Activated T-cell treated with anti-CD3 and anti-CD28 coated beads for 48 hours (primary cell): ENCODE results near the gene LALBA.
"Not testable (repeated sequence)": the region's sequence is repeated elsewhere in the genome, so short reads cannot be mapped to it uniquely, and the experiment has no call there.

Source experiments
- DNase-seq: peaks from one replicate; pipeline ENCODE4 v3.0.0-alpha.2; 2020; ENCODE audit warnings: low read depth

The LALBA gene

DNA sequence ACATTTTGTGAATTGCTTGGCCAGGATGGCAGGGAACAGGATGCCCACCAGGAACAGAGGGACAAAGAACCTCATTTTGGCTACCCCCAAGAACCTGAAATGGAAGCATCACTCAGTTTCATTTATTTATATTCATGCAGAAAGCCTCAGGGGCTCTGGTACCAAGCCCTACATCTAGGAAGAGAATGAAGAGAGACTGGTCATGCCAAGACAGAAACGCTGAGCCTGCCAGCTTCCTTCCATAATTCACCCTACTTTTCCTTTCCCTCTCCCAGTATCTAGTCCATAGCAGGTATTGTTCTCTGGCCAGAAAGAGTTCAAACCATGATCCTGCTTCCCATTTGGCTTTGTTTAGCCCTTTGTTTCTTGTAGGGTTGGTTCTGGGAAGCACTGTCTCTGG, at the start of gene LALBA:
TSS of gene LALBA (minus strand) at position 101 of the 400 bp plus-strand sequence. CDS start at position 75, 26 bp downstream.
- DNase-seq = no peak

DNA sequence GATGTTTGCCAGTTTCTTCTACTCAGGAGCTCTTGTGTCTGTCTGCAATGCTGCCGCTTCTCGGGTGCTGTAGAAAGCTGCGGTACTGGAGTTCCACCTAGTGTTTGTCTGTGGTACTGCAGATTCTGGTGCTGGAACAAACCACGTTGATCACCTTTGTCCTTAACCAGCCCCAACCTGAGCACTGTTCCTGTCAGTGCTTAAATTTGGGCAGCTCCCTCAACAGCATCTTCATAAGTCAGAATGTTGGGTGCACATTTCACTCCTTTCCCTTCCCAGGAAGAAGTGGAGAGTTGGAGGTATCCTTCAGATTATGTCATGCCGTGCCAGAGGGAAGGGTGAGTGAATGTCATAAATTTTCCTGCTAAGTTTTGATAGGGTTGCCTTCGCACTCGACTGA, 48.7 kb upstream of the LALBA start:
- peak; percentile 61 for DNase-seq

DNA sequence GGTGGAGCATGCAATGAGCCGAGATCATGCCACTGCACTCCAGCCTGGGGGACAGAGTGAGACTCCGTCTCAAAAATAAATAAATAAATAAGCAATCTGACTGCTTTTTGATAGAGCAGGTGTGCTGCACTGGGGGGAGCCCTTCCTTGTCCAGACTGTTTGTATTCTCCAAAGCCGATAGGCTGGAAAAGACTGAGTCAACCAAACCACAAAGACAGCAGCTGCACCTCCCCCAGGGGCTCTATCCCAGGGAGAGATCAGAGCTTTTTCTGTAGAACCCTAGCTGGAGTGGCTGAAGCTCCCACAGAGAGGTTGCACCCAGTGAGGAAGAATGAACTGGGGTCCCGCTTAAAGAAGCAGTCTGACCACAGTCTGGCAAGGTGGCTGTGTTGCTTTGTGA, 45.8 kb upstream of the LALBA start:
- DNase-seq = no peak

DNA sequence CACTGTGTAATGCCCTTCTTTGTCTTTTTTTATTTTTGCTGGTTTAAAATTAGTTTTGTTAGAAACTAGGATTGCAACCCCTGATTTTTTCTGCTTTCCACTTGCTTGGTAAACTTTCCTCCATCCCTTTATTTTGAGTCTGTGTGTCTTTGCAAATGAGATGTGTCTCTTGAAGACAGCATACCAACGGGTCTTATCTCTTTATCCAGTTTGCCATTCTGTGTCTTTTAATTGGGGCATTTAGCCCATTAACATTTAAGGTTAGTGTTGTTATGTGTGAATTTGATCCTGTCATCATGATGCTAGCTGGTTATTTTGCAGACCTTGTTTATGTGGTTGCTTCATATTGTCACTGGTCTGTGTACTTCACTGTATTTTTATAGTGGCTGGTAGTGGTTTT, 43.5 kb upstream of the LALBA start:
- DNase-seq = no peak

DNA sequence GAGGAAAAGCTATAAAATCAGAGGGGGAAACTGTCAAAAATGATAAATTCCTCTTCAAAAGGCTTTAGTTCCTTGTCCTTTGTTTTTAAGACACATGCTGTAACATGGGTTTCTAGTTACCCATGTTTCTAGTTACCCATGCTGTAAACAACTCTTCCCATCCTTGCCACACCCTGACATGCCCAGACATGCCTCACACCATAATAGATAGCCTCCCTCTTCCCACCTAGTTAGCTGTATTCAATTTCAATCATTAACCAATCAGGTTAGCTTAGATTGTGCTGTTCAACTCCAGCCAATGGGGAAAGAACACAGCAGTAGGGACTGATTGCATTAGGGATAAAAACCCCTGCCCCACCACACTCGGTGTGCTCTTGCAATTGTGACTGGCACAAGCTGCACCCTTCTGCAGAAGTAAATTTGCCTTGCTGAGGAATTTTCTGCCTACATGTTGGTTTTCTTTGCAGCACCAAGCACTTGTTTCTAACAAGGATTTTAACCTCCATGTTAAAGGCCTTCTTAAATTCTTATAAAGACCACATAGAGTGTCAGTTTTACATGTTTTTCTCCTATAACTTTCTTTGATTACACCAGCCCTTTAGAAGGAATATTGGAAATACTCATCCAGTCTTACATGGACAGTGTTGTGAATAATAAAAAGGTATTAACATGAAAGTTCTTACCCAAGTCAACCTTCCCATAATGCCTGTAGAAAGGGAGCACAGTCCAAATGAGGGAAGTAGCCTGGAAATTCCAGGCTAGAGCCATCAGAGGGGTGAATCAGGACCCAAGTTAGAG, 32.5 kb upstream of the LALBA start:
- no peak for DNase-seq

DNA sequence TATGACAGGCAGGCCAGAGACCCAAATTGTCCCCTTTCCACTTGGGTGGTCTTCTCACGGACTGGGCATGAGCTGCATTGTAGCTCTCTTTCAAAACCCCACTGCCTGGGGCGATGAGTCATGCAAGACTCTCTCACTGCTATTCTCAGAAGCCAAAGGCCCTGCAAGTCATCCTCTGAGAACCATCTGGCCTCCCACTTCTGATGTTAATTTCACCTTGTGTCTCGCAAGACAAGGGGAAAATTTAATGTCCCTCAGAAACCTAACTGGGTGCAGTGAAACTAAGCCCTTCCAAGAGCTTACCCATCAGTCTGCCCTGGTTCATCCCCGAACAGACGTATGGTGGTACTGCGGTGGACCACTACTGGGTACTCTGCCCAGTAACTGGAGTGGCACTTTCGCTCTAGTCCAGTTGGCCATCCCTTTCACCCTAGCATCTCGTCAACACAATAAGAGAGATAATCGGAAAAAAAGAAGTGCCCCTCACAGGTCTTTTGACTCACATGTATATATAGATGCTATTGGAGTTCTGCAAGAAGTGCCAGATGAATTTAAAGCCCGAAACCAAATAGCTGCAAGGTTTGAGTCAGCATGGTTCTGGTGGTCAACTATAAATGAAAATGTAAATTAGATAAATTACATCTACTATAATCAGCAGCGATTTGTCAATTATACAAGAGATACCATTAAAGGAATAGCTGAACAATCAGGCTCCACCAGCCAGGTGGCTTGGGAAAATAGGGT, 31.3 kb upstream of the LALBA start:
- DNase-seq = no peak

DNA sequence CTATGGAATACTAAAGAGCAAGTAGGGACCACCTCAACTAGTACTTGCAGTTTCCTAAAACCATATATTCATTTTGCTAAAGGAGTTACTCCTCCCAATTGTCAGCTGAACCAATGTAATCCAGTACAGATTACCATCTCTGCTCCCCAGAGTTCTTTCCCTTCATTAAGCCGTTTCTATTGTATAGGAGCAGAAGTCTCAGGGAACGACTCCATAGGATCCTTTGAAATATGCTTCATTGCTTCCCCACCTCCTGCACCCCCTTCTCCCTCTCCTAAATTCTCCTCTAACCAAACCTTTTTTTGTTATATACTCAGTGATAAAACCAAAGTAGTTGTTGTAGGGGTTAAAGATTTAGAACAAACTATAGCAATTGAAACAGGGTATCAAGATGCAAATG, 30.7 kb upstream of the LALBA start:
- no peak for DNase-seq

DNA sequence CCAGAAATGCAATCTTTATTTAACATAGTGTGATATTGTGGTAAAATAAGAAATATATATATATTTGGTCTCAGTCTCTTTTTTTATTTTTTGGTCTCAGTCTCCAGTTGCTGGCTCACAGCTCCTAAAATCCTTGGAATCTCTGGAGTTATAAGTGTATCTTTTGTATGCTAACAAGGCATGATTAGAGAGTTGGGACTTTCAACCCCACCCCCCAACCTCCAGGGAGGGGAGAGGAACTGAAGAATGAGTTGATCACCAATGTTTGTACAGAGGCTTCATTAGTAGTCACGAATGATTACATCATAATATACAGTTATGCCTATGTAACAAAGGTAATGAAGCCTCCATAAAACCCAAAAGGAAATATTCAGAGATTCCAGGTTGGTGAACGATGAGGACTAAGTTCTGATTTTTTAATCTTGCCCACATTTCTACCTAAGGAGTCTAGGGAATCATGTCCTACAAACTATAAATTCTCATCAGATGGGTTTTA, 22.8 kb upstream of the LALBA start:
- no peak for DNase-seq

DNA sequence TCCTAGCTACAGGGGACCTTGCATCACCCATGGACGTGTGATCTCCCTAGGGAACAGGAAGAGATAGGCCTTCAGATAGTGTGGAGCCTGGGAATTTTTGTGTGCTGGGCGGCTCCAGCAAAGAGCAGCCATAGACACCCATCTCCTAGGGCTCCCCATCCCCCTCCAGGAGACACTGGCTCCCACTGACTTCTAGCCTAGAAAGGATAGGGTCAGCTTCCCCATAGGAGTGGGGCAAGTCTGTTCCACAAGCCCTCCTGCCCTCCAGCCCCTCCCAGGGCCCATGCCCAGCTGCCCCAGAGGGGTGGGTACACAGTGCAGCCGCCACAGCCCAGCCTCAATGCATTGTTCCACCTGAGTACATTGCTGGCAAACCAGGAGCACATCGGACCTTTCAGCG, 16.5 kb upstream of the LALBA start:
- DNase-seq = no peak

DNA sequence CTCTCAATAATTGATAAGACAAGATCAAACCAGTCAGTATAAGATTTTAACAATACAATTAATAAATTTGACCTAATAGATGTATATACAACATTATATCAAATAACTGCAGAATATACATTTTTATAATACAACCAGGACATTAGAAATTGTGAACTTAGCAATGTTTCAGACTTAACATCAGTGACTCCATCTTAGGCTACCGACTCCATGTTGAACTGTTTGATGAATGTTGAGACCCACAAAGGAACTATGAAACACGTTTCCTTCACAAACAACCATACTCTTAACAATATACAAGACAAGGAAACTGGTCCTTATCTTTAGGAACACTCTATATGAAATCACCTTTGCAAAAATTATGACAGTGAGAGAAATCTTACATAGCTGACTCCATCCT, 13.9 kb upstream of the LALBA start:
- no peak for DNase-seq

DNA sequence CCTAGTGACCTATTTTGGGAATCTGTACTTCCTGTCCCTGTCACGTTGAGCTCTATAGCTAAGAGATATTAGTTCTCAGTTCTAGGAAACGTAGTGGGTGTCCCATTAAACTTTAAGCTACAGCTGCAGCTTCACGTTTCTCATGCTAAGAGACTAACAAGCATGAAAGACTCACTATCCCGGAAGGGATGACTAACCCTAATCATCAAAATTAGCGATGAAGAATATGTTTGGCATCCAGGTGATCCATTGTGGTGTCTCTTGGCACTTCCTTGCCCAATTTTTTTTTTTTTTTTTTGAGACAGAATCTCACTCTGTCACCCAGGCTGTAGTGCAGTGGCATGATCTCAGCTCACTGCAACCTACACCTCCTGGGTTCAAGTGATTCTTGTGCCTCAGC, 11.0 kb upstream of the LALBA start:
- DNase-seq = no peak

DNA sequence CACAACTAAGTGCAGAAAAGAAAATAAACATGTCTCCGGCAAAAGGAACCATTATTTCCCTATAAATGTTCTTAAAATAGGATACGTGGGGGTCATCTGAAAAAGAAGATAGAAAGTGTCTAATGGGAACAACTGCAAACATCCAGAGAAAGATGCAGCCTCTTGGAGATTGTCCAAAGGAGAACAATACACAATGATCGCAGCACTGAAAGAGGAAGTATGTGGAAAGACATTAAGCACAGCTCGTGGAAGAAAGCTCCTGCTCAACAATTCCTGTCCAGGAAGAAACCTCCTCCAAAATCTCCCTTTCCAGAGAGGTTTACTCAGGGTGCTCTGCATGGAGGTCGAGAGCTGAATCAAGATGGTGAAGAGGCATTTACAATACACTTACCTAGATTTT, 2.5 kb upstream of the LALBA start:
- DNase-seq = no peak

DNA sequence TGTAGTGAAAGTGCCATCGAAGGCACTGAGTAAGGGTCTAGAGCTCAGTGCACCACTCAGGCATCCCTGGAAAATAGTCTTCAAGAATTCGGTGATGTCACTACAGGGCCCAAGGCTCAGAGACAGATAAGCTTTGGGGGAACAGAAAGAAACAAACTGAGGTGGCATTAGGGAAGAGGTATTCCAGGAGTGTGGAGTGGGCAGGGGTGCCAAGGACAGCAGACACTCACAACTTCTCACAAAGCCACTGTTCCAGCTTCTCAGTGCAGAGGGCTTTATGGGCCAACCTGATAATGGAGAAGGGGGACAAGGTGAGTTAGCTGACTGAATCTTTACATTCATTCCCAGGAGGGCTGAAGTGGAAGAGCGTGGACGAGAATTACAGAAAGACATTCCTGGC, 2.1 kb downstream of the LALBA start:
- no peak for DNase-seq

DNA sequence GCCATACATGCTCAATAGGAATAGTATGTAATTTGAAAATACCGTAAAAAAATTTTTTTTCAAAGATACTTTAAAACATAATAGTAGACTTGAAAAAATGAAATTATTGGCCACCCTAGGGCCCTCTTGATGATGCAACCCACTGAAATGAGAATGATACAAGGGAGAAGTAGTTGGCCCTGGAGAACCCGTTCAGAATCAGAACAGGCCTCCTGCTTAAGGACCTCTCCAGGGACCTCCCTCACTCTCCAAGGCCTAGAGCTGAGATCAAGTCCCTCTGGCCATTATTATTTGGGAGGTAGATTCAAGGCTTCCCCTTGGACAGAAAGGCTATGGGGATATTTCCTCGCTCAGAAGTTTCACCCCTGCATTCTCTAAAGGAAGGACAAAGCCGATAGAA, 11.9 kb downstream of the LALBA start:
- DNase-seq = no peak

DNA sequence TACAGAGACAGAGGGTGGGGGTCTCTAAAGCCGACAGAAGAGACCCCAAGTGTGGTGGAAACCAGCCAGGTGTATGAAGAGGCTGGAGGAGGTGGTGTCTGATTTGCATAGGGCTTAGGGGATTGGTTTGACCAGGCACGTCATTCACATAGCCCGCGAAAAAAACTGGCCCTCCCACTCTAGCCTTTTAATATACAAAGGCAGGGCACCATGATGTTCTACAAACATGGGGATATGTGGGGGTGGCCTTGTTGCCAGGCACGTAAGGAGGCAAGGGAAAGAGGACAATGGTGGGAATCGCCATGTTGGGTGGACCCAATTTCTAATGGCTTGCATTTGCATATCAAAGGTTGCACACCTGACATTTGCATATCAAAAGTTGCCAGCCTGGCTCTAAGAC, 13.2 kb downstream of the LALBA start:
- no peak for DNase-seq

DNA sequence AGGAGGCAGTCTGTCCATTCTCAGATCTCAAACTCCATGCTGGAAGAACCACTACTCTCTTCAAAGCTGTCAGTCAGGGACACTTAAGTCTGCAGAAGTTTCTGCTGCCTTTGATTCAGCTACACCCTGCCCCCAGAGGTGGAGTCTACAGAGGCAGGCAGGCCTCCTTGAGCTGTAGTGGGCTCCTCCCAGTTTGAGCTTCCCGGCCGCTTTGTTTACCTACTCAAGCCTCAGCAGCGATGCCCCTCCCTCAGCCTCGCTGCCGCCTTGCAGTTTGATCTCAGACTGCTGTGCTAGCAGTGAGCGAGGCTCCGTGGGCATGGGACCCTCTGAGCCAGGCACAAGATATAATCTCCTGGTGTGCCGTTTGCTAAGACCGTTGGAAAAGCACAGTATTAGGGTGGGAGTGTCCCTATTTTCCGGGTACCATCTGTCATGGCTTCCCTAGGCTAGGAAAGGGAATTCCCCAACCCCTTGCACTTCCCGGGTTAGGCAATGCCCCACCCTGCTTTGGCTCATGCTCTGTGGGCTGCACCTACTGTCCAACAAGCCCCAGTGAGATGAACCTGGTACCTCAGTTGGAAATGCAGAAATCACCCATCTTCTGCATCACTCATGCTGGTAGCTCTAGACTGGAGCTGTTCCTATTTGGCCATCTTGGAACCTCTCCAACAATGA, 16.0 kb downstream of the LALBA start:
- not testable (repeated sequence) for DNase-seq

DNA sequence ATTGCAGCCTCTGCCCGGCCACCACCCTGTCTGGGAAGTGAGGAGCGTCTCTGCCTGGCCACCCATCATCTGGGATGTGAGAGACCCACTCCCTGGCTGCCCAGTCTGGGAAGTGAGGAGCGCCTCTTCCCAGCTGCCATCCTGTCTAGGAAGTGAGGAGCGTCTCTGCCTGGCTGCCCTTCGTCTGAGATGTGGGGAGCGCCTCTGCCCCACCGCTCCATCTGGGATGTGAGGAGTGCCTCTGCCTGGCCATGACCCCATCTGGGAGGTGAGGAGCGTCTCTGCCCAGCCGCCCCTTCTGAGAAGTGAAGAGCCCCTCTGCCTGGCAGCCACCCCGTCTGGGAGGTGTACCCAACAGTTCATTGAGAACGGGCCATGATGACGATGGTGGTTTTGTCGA, 18.2 kb downstream of the LALBA start:
- not testable (repeated sequence) for DNase-seq

DNA sequence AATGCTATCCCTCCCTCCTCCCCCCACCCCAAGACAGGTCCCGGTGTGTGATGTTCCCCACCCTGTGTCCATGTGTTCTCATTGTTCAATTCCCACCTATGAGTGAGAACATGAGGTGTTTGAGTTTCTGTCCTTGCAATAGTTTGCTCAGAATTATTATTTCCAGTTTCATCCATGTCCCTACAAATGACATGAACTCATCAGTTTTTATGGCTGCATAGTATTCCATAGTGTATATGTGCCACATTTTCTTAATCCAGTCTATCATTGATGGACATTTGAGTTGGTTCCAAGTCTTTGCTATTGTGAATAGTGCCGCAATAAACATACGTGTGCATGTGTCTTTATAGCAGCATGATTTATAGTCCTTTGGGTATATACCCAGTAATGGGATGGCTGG, 22.8 kb downstream of the LALBA start:
- DNase-seq = not testable (repeated sequence)

DNA sequence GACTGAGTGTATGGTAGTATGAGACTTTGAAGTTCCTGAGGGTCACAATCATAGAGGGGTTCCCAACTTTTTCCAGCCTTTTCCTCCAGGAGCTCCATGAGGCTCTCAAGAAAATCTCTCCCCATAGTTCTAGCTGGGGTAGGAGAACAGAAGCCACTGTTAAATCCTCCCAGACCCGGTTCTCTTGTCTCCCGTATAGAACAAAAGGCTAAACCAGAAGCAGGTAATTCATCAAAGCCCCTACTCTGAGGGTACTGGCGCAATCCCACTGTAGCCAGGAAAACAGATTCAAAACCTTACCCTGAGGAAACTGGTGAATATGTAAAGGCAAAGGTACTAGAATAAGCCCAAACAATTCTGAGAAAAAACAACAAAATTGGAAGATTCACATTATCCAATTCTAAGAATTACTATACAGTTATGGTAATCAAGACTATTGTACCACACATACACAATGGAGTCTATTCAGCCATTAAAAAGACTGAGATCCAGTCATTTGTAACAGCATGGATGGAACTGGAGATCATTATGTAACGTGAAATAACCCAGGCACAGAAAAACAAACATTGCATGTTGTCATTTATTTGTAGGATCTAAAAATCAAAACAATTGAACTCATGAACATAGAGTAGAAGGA, 23.9 kb downstream of the LALBA start:
- no peak for DNase-seq

DNA sequence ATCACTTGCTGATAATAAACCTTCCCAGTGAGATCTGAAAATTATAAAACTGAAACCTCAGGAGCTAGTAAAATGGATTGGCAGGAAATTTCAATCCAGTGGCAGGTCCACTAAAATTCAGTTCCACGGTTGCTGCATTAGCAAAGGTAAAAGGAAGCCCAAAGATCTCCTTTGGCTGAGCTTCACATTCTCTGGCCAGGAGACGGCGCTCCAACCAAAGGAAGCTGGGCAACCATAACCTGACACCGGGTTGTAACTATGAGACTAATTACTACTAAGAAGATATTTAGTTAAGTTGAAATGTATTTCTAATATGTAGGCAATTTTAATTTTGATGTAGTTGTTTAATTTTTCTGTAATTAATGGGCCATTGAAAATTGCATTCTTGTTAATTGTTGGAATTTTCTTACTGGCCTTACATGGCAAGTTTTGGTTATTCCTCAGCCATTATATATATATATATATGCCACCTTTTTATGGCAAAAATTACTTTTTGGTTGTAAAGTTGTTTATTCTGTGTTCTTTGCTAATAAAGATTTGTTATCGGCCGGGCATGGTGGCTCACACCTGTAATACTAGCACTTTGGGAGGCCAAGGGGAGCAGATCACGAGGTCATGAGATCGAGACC, 27.4 kb downstream of the LALBA start:
- DNase-seq = peak; percentile 55

DNA sequence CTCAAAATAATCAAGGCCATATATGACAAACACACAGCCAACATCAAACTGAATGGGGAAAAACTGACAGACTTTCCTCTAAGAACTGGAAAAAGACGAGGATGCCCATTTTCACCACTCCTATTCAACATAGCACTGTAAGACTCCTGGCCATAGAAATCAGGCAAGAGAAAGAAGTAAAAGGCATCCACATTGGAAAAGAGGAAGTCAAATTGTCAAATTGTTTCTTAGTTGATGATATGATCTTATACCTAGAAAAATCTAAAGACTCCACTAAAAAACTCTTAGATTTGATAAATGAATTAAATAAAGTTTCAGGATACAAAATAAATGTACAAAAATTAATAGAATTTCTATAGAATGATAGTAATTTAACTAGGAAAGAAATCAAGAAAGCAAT, 33.2 kb downstream of the LALBA start:
- no peak for DNase-seq

DNA sequence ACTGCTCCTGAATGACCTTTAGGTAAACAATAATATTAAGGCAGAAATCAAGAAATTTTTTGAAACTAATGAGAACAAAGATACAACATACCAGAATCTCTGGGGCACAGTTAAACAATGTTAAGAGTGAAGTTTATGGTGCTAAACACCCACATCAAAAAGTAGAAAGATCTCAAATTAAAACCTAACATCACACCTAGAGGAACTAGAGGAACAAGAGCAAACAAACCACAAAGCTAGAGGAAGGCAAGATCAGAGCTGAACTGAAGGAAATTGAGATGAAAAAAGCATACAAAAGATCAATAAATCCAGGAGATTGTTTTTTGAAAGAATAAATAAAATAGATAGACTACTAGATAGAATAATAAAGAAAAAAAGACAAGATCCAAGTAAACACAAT, 37.2 kb downstream of the LALBA start:
- no peak for DNase-seq
